H1 (cell line): ENCODE measurements around the gene LDLRAD3. TPM values are rescaled to one million over a fixed set of nuclear protein-coding genes. Genes with fewer than 3 reads are reported as not detected.

Experiments
- CTCF ChIA-PET: fragments of 300-600 bp; sonication (Branson Sonifier 250); formaldehyde crosslinking; loops from one replicate; lab custom pipeline; 2021; ENCODE audit not compliant: partially characterized antibody; lab: Charles Lee
- POLR2A ChIA-PET: fragments of 300-600 bp; sonication (Branson Sonifier 250); formaldehyde crosslinking; loops from one replicate; lab custom pipeline; 2021; ENCODE audit warnings: inconsistent platforms; ENCODE audit not compliant: partially characterized antibody; lab: Charles Lee
- DNase-seq, 2 experiments: peaks; one replicate each; pipeline versions ENCODE4 v3.0.0 to v3.0.0-alpha.2; 2010 to 2022; ENCODE audit warnings: low spot score in 2 of 2, low read depth in 1 of 2, mixed read lengths in 1 of 2
- FAIRE-seq: peaks from 2 replicates; lab custom pipeline; 2011; peaks lifted over from hg19 to GRCh38; lab: Jason Lieb, UNC
- H2AFZ ChIP-seq: 2 replicates; pipeline ENCODE4 v1.8.1; 2012; ENCODE audit warnings: low read length, inconsistent platforms
- H2AK5ac ChIP-seq: 2 replicates; pipeline ENCODE4 v1.6.1; 2013; ENCODE audit warnings: low read depth, low read length
- H2BK120ac ChIP-seq: replicated peaks from 2 replicates; pipeline ENCODE3; 2013; ENCODE audit warnings: low read depth, low read length, inconsistent platforms
- H2BK12ac ChIP-seq: 2 replicates; pipeline ENCODE4 v1.6.1; 2013; ENCODE audit warnings: low read depth, low read length
- H2BK15ac ChIP-seq: 2 replicates; pipeline ENCODE4 v1.6.1; 2013; ENCODE audit warnings: low read length
- H2BK20ac ChIP-seq: 2 replicates; pipeline ENCODE4 v1.6.1; 2013; ENCODE audit warnings: low read length
- H2BK5ac ChIP-seq: 2 replicates; pipeline ENCODE4 v1.6.1; 2013; ENCODE audit warnings: low read depth, low read length
- H3K14ac ChIP-seq: 2 replicates; pipeline ENCODE4 v1.6.1; 2013; ENCODE audit warnings: inconsistent platforms; ENCODE audit not compliant: insufficient read length
- H3K18ac ChIP-seq: 2 replicates; pipeline ENCODE4 v1.6.1; 2013; ENCODE audit warnings: low read length; ENCODE audit errors: extremely low read depth
- H3K23ac ChIP-seq: 2 replicates; pipeline ENCODE4 v1.6.1; 2013; ENCODE audit warnings: inconsistent platforms; ENCODE audit not compliant: insufficient read length
- H3K23me2 ChIP-seq: 2 replicates; pipeline ENCODE4 v1.6.1; 2013; ENCODE audit warnings: low read depth, low read length
- H3K27ac ChIP-seq: 2 replicates; pipeline ENCODE4 v1.6.1; 2011; ENCODE audit warnings: low read depth, low read length, inconsistent platforms
- H3K27me3 ChIP-seq, 4 experiments: replicated peaks in 1 of 4; 1 replicate in 1 of 4; 2 replicates in 3 of 4; pipeline versions ENCODE4 v1.6.1 to v1.8.1; 2011 to 2013; ENCODE audit warnings: low read length in 3 of 4, mild to moderate bottlenecking in 3 of 4, inconsistent platforms in 2 of 4, mixed read lengths in 2 of 4, moderate library complexity in 1 of 4; ENCODE audit not compliant: control insufficient read depth in 3 of 4, insufficient read depth in 3 of 4; ENCODE audit errors: extremely low read depth in 1 of 4
- H3K36me3 ChIP-seq, 4 experiments: 2 replicates each; pipeline versions ENCODE4 v1.6.1 to v1.8.1; 2011 to 2013; ENCODE audit warnings: mild to moderate bottlenecking in 4 of 4, low read length in 3 of 4, moderate library complexity in 2 of 4, control low read depth in 1 of 4, inconsistent platforms in 1 of 4; ENCODE audit not compliant: insufficient read depth in 4 of 4, control insufficient read depth in 2 of 4
- H3K4ac ChIP-seq: replicated peaks from 2 replicates; pipeline ENCODE3; 2013; ENCODE audit warnings: low read length, low read depth, mixed read lengths, inconsistent platforms; ENCODE audit not compliant: insufficient read length
- H3K4me1 ChIP-seq, 4 experiments: replicated peaks in 1 of 4; 1 replicate in 1 of 4; 2 replicates in 3 of 4; pipeline versions ENCODE4 v1.6.1 to v1.8.1; 2011 to 2013; ENCODE audit warnings: low read length in 3 of 4, inconsistent platforms in 2 of 4, mixed read lengths in 1 of 4; ENCODE audit not compliant: insufficient read depth in 4 of 4, control insufficient read depth in 3 of 4
- H3K4me2 ChIP-seq, 2 experiments: 2 replicates each; pipeline versions ENCODE4 v1.6.1 to v1.8.1; 2011 to 2013; ENCODE audit warnings: low read depth in 2 of 2, low read length in 2 of 2, control low read depth in 1 of 2, inconsistent platforms in 1 of 2, mild to moderate bottlenecking in 1 of 2; ENCODE audit not compliant: insufficient read depth in 1 of 2
- H3K4me3 ChIP-seq, 4 experiments: fragments of 200-600, 300-600 bp in 1 of 4; sonication (generic), shearing (Covaris generic), sonication (Bioruptor Twin) in 1 of 4; 2 replicates each; pipeline versions ENCODE4 v1.5.1 to v1.8.1; 2011 to 2016; ENCODE audit warnings: low read length in 4 of 4, low read depth in 3 of 4, control low read depth in 2 of 4, inconsistent platforms in 2 of 4, mild to moderate bottlenecking in 2 of 4, mixed read lengths in 1 of 4, moderate library complexity in 1 of 4; ENCODE audit not compliant: insufficient read depth in 2 of 4; ENCODE audit errors: extremely low read depth in 1 of 4
- H3K56ac ChIP-seq: replicated peaks from 2 replicates; pipeline ENCODE3; 2013; ENCODE audit warnings: low read depth, mild to moderate bottlenecking, mixed read lengths, low read length, inconsistent platforms; ENCODE audit not compliant: insufficient read length
- H3K79me1 ChIP-seq: 2 replicates; pipeline ENCODE4 v1.6.1; 2013; ENCODE audit warnings: low read depth, low read length, control low read depth
- H3K79me2 ChIP-seq, 2 experiments: 2 replicates each; pipeline versions ENCODE4 v1.6.1 to v1.8.1; 2012 to 2013; ENCODE audit warnings: low read length in 2 of 2, mild to moderate bottlenecking in 2 of 2, inconsistent platforms in 1 of 2; ENCODE audit not compliant: insufficient read depth in 2 of 2, control insufficient read depth in 1 of 2
- H3K9ac ChIP-seq, 4 experiments: replicated peaks in 1 of 4; 1 replicate in 1 of 4; 2 replicates in 3 of 4; pipeline versions ENCODE4 v1.6.1 to v1.8.1; 2011 to 2013; ENCODE audit warnings: low read depth in 3 of 4, low read length in 3 of 4, control low read depth in 2 of 4, mild to moderate bottlenecking in 2 of 4, moderate library complexity in 2 of 4, inconsistent platforms in 1 of 4; ENCODE audit errors: extremely low read depth in 1 of 4
- H3K9me3 ChIP-seq, 2 experiments: 2 replicates each; pipeline versions ENCODE4 v1.6.1 to v1.8.1; 2012 to 2013; ENCODE audit warnings: mild to moderate bottlenecking in 2 of 2, moderate library complexity in 2 of 2, control low read depth in 1 of 2, inconsistent platforms in 1 of 2, low read depth in 1 of 2, low read length in 1 of 2, mixed read lengths in 1 of 2; ENCODE audit not compliant: insufficient read depth in 2 of 2
- H4K20me1 ChIP-seq, 2 experiments: replicated peaks in 1 of 2; 2 replicates each; pipeline versions ENCODE3 to v1.8.1; 2011 to 2013; ENCODE audit warnings: inconsistent platforms in 2 of 2, low read length in 2 of 2, mild to moderate bottlenecking in 1 of 2; ENCODE audit not compliant: insufficient read depth in 2 of 2, control insufficient read depth in 1 of 2
- H4K5ac ChIP-seq: 2 replicates; pipeline ENCODE4 v1.6.1; 2013; ENCODE audit warnings: low read length, low read depth, mixed read lengths, inconsistent platforms; ENCODE audit not compliant: insufficient read length
- H4K8ac ChIP-seq: 2 replicates; pipeline ENCODE4 v1.8.0; 2013; ENCODE audit warnings: mild to moderate bottlenecking, moderate library complexity, low read length, inconsistent platforms; ENCODE audit not compliant: insufficient read depth; ENCODE audit errors: extremely low read depth
- H4K91ac ChIP-seq: replicated peaks from 2 replicates; pipeline ENCODE3; 2013; ENCODE audit warnings: low read length, mixed read lengths, inconsistent platforms; ENCODE audit not compliant: insufficient read length
- CTCF ChIP-seq, 3 experiments: IDR thresholded peaks; 1 replicate in 2 of 3; 2 replicates in 1 of 3; pipeline versions ENCODE4 v1.5.1 to v1.6.1; 2011; ENCODE audit warnings: low read length in 3 of 3, mild to moderate bottlenecking in 3 of 3, inconsistent platforms in 2 of 3, low read depth in 1 of 3, moderate library complexity in 1 of 3; ENCODE audit not compliant: insufficient read depth in 1 of 3; ENCODE audit errors: control extremely low read depth in 1 of 3
- HDAC2 ChIP-seq, 2 experiments: fragments of 300-600 bp in 1 of 2; sonication (generic) in 1 of 2; IDR thresholded peaks; 2 replicates each; pipeline ENCODE4 v1.6.1; 2011 to 2012; ENCODE audit warnings: low read depth in 2 of 2, low read length in 2 of 2, mild to moderate bottlenecking in 2 of 2, moderate library complexity in 2 of 2, borderline replicate concordance in 1 of 2, inconsistent platforms in 1 of 2
- KDM1A ChIP-seq: fragments of 200-600, 300-600 bp; sonication (generic); IDR thresholded peaks from 2 replicates; pipeline ENCODE4 v1.7.1; 2016; ENCODE audit warnings: mild to moderate bottlenecking, low read length, borderline replicate concordance
- MAFK ChIP-seq: IDR thresholded peaks from 2 replicates; pipeline ENCODE4 v1.6.1; 2012; ENCODE audit warnings: low read depth, mild to moderate bottlenecking, improper control_type of control experiment, low read length
- WGBS, 2 experiments: shearing (Covaris generic) in 1 of 2; methylation state at CpG; one replicate each; pipeline versions ENCODE4 v1.1.6 to v1.1.7; 2013 to 2015; ENCODE audit warnings: low lambda C conversion rate in 2 of 2, mixed read lengths in 2 of 2, inconsistent platforms in 1 of 2, low coverage in 1 of 2, missing lambda C conversion rate in 1 of 2; ENCODE audit not compliant: insufficient replicate concordance in 2 of 2, insufficient coverage in 1 of 2, insufficient read length in 1 of 2; ENCODE audit errors: extremely low coverage in 1 of 2, missing lambda C conversion rate in 1 of 2; 5-methylcytosine and 5-hydroxymethylcytosine counted together
- polyA plus RNA-seq, 7 experiments: library from polyadenylated mRNA; depleted of rRNA in 3 of 7; stranded (reverse) in 5 of 7; unstranded in 2 of 7; fragments of >200 nt in 5 of 7; fragments of 200-250 nt in 2 of 7; gene quantifications; 1 replicate in 5 of 7; 2 replicates in 1 of 7; 4 replicates in 1 of 7; pipeline versions ENCODE4 v1.2.1 to v1.2.3, GENCODE V29; 2011 to 2013; ENCODE audit warnings: missing spikeins in 2 of 7, mixed read lengths in 2 of 7
- total RNA-seq: library from RNA; stranded (reverse); fragmentation: NEBNext Ultra II Directional; extraction: Animal tissue kit (Norgen Biotek cat#: 25700); gene quantifications from 2 replicates; pipeline ENCODE4 v1.2.1, GENCODE V29; 2021

LDLRAD3 gene
- total and polyA plus RNA-seq, 2 of the 8 experiments (the other 6 are each of a cell fraction or from before 2014, with no cell fraction given): 18.6 to 22.8 TPM

- H3K79me2 ChIP-seq: peaks cover 9 to 81% of the 10 kb centered on the region in 2 experiments
- peaks cover 0 to 2% of the 10 kb centered on the region in 2 experiments for H4K20me1 ChIP-seq
- FAIRE-seq: no peak
- H2BK15ac ChIP-seq: no peak overlapping the region
- no peak overlapping the region for H4K5ac ChIP-seq
- no peak overlapping the region for H3K4ac ChIP-seq
- H4K91ac ChIP-seq: no peak overlapping the region
- no peak overlapping the region for H2BK5ac ChIP-seq
- no peak for TF ChIP-seq KDM1A
- no peak for TF ChIP-seq CTCF (IDR thresholded peaks at IDR 0.05; ENCODE audit: control extremely low read depth in 1 of 3, insufficient read depth in 1 of 3, low read depth in 1 of 3, low read length in 3 of 3)
- no peak for TF ChIP-seq MAFK
- TF ChIP-seq HDAC2 (IDR thresholded peaks at IDR 0.05; ENCODE audit: borderline replicate concordance in 1 of 2, low read depth in 2 of 2, low read length in 2 of 2): no peak
- TF ChIP-seq, all 59 proteins: peak for 0
- no peak overlapping the region for H2BK120ac ChIP-seq
- peaks cover 0 to 9% (median 3%) of the 10 kb centered on the region in 4 experiments; a peak in 2 of 7 replicates for H3K4me1 ChIP-seq
- H3K27ac ChIP-seq: no peak overlapping the region
- no peak overlapping the region for H3K18ac ChIP-seq
- no peak overlapping the region for H2BK20ac ChIP-seq
- peaks cover 9% of the 10 kb centered on the region for H3K79me1 ChIP-seq
- no peak overlapping the region for H4K8ac ChIP-seq
- no peaks in the 10 kb centered on the region for H3K23me2 ChIP-seq
- no peak overlapping the region for H2AK5ac ChIP-seq
- POLR2A ChIA-PET: interaction anchor here (0.6 to 0.8 kb wide), 3 partner anchors 11 to 178 kb away, joined by 3 to 4 read pairs (median 4); no protein-coding TSS in a partner anchor
- no peak overlapping the region for H3K4me3 ChIP-seq
- H3K23ac ChIP-seq: no peak overlapping the region
- H3K36me3 ChIP-seq: peaks cover 0 to 2% (median 0%) of the 10 kb centered on the region in 4 experiments; a peak in 1 of 8 replicates
- no peak overlapping the region for H2BK12ac ChIP-seq
- H3K4me2 ChIP-seq: no peak overlapping the region
- H2AFZ ChIP-seq: no peak overlapping the region
- WGBS, 2 experiments: 85% methylated on average over 2 of the region's 2 CpGs; no CpG with 5 or more reads in 1 of the 2 experiments
- no peak overlapping the region for H3K14ac ChIP-seq
- no peak overlapping the region for H3K56ac ChIP-seq
- DNase-seq: no peak
- peaks cover 5 to 6% of the 10 kb centered on the region in 2 experiments; a peak in 2 of 4 replicates for H3K9me3 ChIP-seq
- H3K9ac ChIP-seq: no peak overlapping the region
- no peaks in the 10 kb centered on the region for H3K27me3 ChIP-seq
- CTCF ChIA-PET: interaction anchor here (0.7 to 1.4 kb wide), 2 partner anchors 167 to 215 kb away, joined by 4 to 5 read pairs; no protein-coding TSS in a partner anchor
Observed at GRCh38 chr11:35964841-35965240, 21.0 kb downstream of the LDLRAD3 start.
